ENCODE measurements around the gene ESF1. TPM values are rescaled to one million over a fixed set of nuclear protein-coding genes. Genes with fewer than 3 reads are reported as not detected.
"Not testable (repeated sequence)": the region's sequence is repeated elsewhere in the genome, so short reads cannot be mapped to it uniquely, and the experiment has no call there.

The ESF1 gene
- total and polyA plus RNA-seq, 2 donors, result 9.2 to 19.2 TPM

- H3K4me3 ChIP-seq (ENCODE audit: low read depth, low read length), result no peak overlapping the region
- 87% methylated on average over 6 of the region's 6 CpGs for whole genome bisulfite sequencing
- H3K27ac ChIP-seq (ENCODE audit: low read depth), result no peak overlapping the region
- no peak for DNase-seq (ENCODE audit: extremely low spot score)
- H3K4me1 ChIP-seq (ENCODE audit: insufficient read depth), result no peaks in the 10 kb centered on the region
- H3K36me3 ChIP-seq (ENCODE audit: insufficient read depth), result peaks cover 2% of the 10 kb centered on the region
Observed at GRCh38 chr20:13741879-13742278, 42.8 kb downstream of the ESF1 start.

GRCh38 chr20:13739731-13740649, 44.7 kb downstream of the ESF1 start:
- Histone ChIP-seq H3K27ac (ENCODE audit: low read depth) (no peak overlapping the region), H3K4me3 (ENCODE audit: low read depth, low read length) (no peak overlapping the region), H3K4me1 (ENCODE audit: insufficient read depth) (no peaks in the 10 kb centered on the region), H3K36me3 (ENCODE audit: insufficient read depth) (peaks cover 2% of the 10 kb centered on the region)
- WGBS, result 88% methylated on average over 3 of the region's 3 CpGs
- DNase-seq (ENCODE audit: extremely low spot score), result no peak

- not testable (repeated sequence) for H3K27ac ChIP-seq (ENCODE audit: low read depth)
Observed at GRCh38 chr20:13738187-13738586, 46.5 kb downstream of the ESF1 start.

GRCh38 chr20:13736436-13737191, 48.1 kb downstream of the ESF1 start:
- Histone ChIP-seq H3K27ac (ENCODE audit: low read depth) (no peak overlapping the region), H3K4me1 (ENCODE audit: insufficient read depth) (no peaks in the 10 kb centered on the region), H3K4me3 (ENCODE audit: low read depth, low read length) (no peak overlapping the region), H3K36me3 (ENCODE audit: insufficient read depth) (peaks cover 2% of the 10 kb centered on the region)
- no peak for DNase-seq (ENCODE audit: extremely low spot score)
- 32% methylated on average over 3 of the region's 3 CpGs for WGBS

More at GRCh38 chr20:13738187-13738586, 46.5 kb downstream of the ESF1 start:
- H3K4me1 ChIP-seq (ENCODE audit: insufficient read depth); DNase-seq (ENCODE audit: extremely low spot score); H3K4me3 ChIP-seq (ENCODE audit: low read depth, low read length); H3K36me3 ChIP-seq (ENCODE audit: insufficient read depth): not testable (repeated sequence)
- WGBS, result 97% methylated on average over 1 of the region's 1 CpG

GRCh38 chr20:13735826-13736225, 48.9 kb downstream of the ESF1 start:
- no peak overlapping the region for H3K4me3 ChIP-seq (ENCODE audit: low read depth, low read length)
- 82% methylated on average over 1 of the region's 1 CpG for WGBS
- no peaks in the 10 kb centered on the region for H3K4me1 ChIP-seq (ENCODE audit: insufficient read depth)
- H3K36me3 ChIP-seq (ENCODE audit: insufficient read depth), result peaks cover 2% of the 10 kb centered on the region
- H3K27ac ChIP-seq (ENCODE audit: low read depth), result no peak overlapping the region
- no peak for DNase-seq (ENCODE audit: extremely low spot score)

- Histone ChIP-seq H3K4me1 (ENCODE audit: insufficient read depth) (no peaks in the 10 kb centered on the region), H3K36me3 (ENCODE audit: insufficient read depth) (peaks cover 4% of the 10 kb centered on the region), H3K4me3 (ENCODE audit: low read depth, low read length) (no peak overlapping the region), H3K27ac (ENCODE audit: low read depth) (no peak overlapping the region)
- 92% methylated on average over 1 of the region's 1 CpG for WGBS
- DNase-seq (ENCODE audit: extremely low spot score), result no peak
Observed at GRCh38 chr20:13723011-13723410, 61.7 kb downstream of the ESF1 start.

GRCh38 chr20:13718171-13718570, 66.5 kb downstream of the ESF1 start:
- Histone ChIP-seq H3K4me3 (ENCODE audit: low read depth, low read length) (no peak overlapping the region), H3K36me3 (ENCODE audit: insufficient read depth) (peaks cover 3% of the 10 kb centered on the region), H3K4me1 (ENCODE audit: insufficient read depth) (no peaks in the 10 kb centered on the region), H3K27ac (ENCODE audit: low read depth) (no peak overlapping the region)
- no peak for DNase-seq (ENCODE audit: extremely low spot score)
- WGBS, result 98% methylated on average over 2 of the region's 2 CpGs

- Histone ChIP-seq H3K27ac (ENCODE audit: low read depth) (no peak overlapping the region), H3K4me1 (ENCODE audit: insufficient read depth) (no peaks in the 10 kb centered on the region), H3K36me3 (ENCODE audit: insufficient read depth) (peaks cover 3% of the 10 kb centered on the region), H3K4me3 (ENCODE audit: low read depth, low read length) (no peak overlapping the region)
- WGBS, result 97% methylated on average over 1 of the region's 1 CpG
- no peak for DNase-seq (ENCODE audit: extremely low spot score)
Observed at GRCh38 chr20:13717631-13718044, 67.1 kb downstream of the ESF1 start.

GRCh38 chr20:13715171-13715570, 69.5 kb downstream of the ESF1 start:
- Histone ChIP-seq H3K36me3 (ENCODE audit: insufficient read depth) (peaks cover 3% of the 10 kb centered on the region), H3K4me3 (ENCODE audit: low read depth, low read length) (no peak overlapping the region), H3K27ac (ENCODE audit: low read depth) (no peak overlapping the region), H3K4me1 (ENCODE audit: insufficient read depth) (no peaks in the 10 kb centered on the region)
- no peak for DNase-seq (ENCODE audit: extremely low spot score)
- 94% methylated on average over 3 of the region's 3 CpGs for WGBS

GRCh38 chr20:13708234-13708633, 76.5 kb downstream of the ESF1 start:
- DNase-seq (ENCODE audit: extremely low spot score), result no peak
- H3K4me1 ChIP-seq (ENCODE audit: insufficient read depth), result no peaks in the 10 kb centered on the region
- no peaks in the 10 kb centered on the region for H3K36me3 ChIP-seq (ENCODE audit: insufficient read depth)
- no peak overlapping the region for H3K4me3 ChIP-seq (ENCODE audit: low read depth, low read length)
- WGBS, result 88% methylated on average over 1 of the region's 1 CpG
- no peak overlapping the region for H3K27ac ChIP-seq (ENCODE audit: low read depth)

- no peaks in the 10 kb centered on the region for H3K36me3 ChIP-seq (ENCODE audit: insufficient read depth)
- no peak overlapping the region for H3K27ac ChIP-seq (ENCODE audit: low read depth)
- no peak overlapping the region for H3K4me3 ChIP-seq (ENCODE audit: low read depth, low read length)
- no peak for DNase-seq (ENCODE audit: extremely low spot score)
- 79% methylated on average over 9 of the region's 9 CpGs for WGBS
- H3K4me1 ChIP-seq (ENCODE audit: insufficient read depth), result no peaks in the 10 kb centered on the region
Observed at GRCh38 chr20:13703265-13703664, 81.5 kb downstream of the ESF1 start.

GRCh38 chr20:13701486-13701885, 83.2 kb downstream of the ESF1 start:
- no peak overlapping the region for H3K4me3 ChIP-seq (ENCODE audit: low read depth, low read length)
- H3K27ac ChIP-seq (ENCODE audit: low read depth), result no peak overlapping the region
- H3K36me3 ChIP-seq (ENCODE audit: insufficient read depth), result no peaks in the 10 kb centered on the region
- no peaks in the 10 kb centered on the region for H3K4me1 ChIP-seq (ENCODE audit: insufficient read depth)
- DNase-seq (ENCODE audit: extremely low spot score), result no peak

GRCh38 chr20:13700761-13701160, 84.0 kb downstream of the ESF1 start:
- no peak for DNase-seq (ENCODE audit: extremely low spot score)
- Histone ChIP-seq H3K4me3 (ENCODE audit: low read depth, low read length) (no peak overlapping the region), H3K27ac (ENCODE audit: low read depth) (no peak overlapping the region)

More at GRCh38 chr20:13700761-13701160, 84.0 kb downstream of the ESF1 start:
- Histone ChIP-seq H3K36me3 (ENCODE audit: insufficient read depth) (no peaks in the 10 kb centered on the region), H3K4me1 (ENCODE audit: insufficient read depth) (no peaks in the 10 kb centered on the region)

All from urinary bladder (tissue), 4 donors.